DMS79 (cell line): ENCODE results near the gene SHC3.

Experiments
- DNase-seq: peaks from one replicate; lab custom pipeline; 2025; lab: John Stamatoyannopoulos, UW

The SHC3 gene

GRCh38 chr9:89022902-89023301 is 155.7 kb downstream of the SHC3 start:
- DNase-seq, result no peak

DNA sequence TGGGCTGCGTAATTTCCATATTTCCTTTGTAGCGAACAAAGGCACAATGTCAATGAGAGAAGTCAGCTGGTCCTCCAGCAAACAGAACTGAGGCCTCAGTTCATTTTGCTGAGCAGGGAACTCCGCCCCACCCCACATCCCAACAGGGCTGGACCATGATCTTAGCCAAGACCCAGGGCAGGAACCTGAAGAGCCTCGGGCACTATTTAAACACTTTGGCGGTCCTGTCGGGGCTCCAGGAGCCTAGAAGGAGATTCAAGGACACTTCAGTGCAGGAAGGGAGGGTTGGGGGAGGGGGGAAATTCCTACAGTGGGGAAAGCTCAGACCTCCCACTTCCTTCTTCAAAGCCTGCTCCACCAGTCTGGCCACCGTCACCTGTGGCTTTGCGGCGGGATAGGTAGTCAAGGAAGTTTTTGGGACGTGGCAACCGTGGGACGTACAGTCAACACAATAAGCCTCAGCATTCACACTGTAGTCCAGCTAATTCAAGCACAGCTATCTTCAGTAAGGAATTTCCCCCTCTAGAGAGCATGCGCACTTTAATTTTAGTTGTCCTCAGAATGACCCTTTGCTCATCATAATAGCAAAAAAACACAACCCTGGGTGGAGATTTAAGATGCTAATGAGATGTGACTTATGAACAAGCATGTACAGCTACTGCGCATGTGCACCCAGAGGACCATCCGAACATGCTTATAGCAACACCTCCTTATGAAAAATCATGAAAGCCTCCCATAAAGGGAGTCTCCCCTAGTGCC is 156.4 kb downstream of the SHC3 start:
- no peak for DNase-seq

DNA sequence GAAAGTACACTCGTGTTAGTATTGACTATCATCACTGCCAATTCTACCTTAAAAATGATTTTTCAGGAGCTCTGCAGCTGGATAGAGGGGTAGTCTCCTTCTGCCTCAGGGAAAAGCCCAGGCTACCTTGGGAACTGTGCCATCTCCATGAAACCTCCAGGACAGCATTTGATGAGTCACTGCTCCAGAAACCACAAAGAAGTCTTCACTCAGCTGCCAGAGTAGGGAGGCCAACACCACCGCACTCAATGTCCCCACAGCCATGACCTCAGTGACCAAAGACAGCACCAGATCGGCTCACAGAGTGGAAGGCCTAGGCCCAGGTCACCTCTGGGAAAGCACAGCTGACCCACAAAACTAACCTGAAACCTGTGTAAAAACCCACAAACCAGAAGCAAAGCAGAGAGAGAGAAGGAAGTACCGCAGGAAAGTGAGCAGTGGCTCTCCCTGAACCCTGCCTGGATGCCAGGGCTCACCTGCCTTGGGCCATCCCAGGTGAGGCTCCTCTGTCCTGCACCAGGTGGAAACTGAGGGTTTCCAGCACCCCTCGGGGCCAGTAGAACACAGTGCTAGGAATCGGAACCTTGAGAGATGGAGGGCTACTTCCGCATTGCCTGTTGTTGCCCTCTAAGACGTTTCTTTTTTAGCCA is 157.3 kb downstream of the SHC3 start:
- no peak for DNase-seq

DNA sequence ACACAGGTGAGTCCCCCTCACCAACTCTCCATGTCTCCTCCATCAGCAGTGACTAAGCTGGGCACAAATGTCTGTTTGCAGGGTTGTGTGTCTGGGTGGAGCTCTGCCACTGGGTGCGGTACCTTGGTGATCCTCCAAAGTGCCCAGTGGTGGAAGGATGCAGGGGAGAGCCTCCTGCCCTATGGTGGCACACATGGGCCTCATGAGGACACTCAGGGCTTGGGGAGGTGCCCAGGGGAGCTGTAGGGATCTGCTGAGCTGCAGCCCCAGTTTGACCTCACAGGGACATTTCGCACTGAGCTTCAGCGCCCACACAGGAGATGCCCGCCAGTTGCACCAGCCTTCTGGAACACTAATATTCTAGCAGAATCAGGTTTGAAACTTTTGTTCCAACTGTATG is 157.9 kb downstream of the SHC3 start:
- DNase-seq, result no peak

- DNase-seq, result no peak
These were observed 163.3 kb downstream of the SHC3 start for GRCh38 chr9:89015336-89015735.

GRCh38 chr9:89014153-89014552 is 164.5 kb downstream of the SHC3 start:
- DNase-seq, result no peak

- DNase-seq, result no peak
These were observed 165.0 kb downstream of the SHC3 start for GRCh38 chr9:89013660-89014059.

- DNase-seq, result no peak
These were observed 166.2 kb downstream of the SHC3 start for GRCh38 chr9:89012294-89013042.

GRCh38 chr9:89011683-89012082 is 166.9 kb downstream of the SHC3 start:
- DNase-seq, result no peak

- DNase-seq, result no peak
These were observed 168.0 kb downstream of the SHC3 start for GRCh38 chr9:89010526-89011111.

DNA sequence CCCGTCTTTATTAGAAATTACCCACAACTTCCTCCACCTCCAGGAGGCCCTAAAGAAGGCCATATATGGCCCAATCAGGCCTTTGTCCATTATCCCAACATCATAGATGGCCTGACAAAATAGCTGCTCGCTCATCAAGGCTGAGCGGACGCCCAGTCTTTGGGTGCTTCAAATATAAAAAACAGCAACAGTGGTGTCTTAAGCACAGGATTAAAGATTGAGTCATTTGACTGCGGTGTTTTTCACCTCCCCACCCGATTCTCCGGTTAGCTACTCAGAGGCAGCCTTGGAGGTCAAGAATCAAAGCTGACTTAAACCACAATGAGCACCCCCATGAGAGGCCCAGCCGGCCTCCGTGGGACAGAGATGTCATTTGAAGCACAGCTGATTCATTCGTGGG is 168.6 kb downstream of the SHC3 start:
- DNase-seq, result no peak

GRCh38 chr9:89009546-89009840 is 169.1 kb downstream of the SHC3 start:
- no peak for DNase-seq

DNA sequence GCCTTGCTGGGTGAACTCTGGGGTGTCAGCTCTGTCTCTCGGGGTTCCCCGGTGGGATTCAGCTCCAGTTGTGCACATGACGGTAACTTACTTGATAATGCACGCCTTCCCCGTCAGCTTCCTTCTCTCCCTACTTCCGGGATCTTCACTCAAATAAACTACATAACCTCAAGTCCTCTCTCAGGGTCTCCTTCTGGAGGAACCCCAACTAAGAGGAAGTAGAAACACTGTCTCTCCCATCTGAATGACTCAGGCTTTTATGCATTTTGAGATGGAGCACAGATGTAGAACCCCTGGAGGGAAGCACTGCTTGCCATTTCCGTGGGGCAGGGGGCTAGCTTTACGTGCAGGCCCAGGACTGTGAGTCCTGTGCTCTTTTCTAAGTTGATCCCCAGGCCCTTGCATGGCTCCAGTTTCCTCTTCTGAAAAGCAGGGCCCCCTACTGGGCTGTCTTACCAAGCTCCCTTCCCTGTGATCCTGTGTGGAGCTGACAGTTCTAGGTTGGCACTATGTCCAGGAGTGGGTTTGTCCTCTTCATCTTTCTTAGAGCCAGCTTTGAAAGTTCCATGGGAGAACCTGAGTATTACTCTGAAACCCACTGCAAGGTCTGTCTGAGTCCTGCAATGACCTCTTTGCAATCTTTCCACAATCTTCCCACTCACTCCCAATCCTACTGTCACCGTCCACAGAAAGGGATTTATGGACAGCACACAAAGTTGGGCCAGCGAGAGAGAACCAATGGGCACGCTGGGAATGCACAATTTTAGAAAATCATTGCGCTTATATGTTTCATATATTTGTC is 169.7 kb downstream of the SHC3 start:
- no peak for DNase-seq

DNA sequence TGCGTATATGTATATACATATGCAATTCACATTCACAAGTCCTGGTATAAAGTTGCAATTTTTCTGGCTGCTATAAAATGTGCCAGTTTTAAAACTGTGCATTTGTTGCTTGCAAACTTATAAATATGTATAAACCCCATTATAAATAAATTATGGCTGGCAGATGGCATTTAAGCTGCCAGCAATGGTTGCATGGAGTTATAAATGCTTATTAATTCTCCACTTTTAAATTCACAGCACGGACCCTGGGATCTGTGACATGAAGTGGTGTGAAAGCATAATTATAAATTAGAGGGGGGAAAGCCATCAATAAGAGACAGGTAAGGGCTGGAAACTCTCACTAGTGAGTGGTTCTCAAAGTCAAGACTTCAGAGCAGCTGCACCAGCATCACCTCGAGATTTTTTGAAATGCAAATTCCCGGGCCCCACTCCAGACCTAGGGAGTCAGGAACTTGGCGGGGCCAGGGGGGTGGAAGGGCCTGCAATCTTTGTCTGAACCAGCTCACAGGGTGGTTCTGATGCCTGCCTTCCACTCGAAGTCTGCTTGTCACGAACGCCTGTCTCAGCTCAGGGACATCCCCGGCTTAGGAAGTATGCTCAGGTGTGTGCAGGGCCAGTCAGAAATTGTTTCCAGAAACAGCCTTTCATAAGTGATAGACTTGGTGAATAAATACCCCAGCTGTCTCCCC is 170.4 kb downstream of the SHC3 start:
- no peak for DNase-seq

GRCh38 chr9:89006996-89007967 is 171.3 kb downstream of the SHC3 start:
- no peak for DNase-seq

GRCh38 chr9:89006267-89006666 is 172.4 kb downstream of the SHC3 start:
- no peak for DNase-seq

- no peak for DNase-seq
These were observed 173.3 kb downstream of the SHC3 start for GRCh38 chr9:89005323-89005722.

- no peak for DNase-seq
These were observed 175.6 kb downstream of the SHC3 start for GRCh38 chr9:89002987-89003386.

DNA sequence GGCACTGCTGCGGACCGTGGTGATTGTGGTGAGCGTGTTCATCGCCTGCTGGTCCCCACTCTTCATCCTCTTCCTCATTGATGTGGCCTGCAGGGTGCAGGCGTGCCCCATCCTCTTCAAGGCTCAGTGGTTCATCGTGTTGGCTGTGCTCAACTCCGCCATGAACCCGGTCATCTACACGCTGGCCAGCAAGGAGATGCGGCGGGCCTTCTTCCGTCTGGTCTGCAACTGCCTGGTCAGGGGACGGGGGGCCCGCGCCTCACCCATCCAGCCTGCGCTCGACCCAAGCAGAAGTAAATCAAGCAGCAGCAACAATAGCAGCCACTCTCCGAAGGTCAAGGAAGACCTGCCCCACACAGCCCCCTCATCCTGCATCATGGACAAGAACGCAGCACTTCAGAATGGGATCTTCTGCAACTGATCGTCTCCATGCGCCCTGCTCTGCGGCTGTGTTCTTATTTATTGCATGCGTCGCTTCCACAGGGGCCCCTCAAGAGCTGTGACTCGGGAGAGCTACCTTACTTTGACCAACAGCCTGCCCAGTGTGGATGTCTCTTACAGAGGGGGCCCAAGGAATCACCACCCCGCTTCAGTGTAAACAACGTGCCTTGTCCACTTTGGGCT is 176.6 kb downstream of the SHC3 start:
- DNase-seq, result no peak
